Caco-2 (cell line): Measurements from ENCODE around the gene PDLIM4. TPM values are rescaled to one million over a fixed set of nuclear protein-coding genes. Genes with fewer than 3 reads are reported as not detected.

Experiments
- BruUV-seq: library from RNA; stranded (reverse); fragments of 400-500 nt; replicated peaks from 2 replicates; lab custom pipeline; 2021; lab: Mats Ljungman, UMichigan
- CTCF ChIA-PET: fragments of 300-600 bp; sonication (Branson Sonifier 250); formaldehyde crosslinking; loops from one replicate; lab custom pipeline; 2022; ENCODE audit warnings: antibody characterized with exemption; lab: Charles Lee
- POLR2A ChIA-PET: fragments of 300-600 bp; sonication (Branson Sonifier 250); formaldehyde crosslinking; loops from one replicate; lab custom pipeline; 2022; ENCODE audit warnings: antibody characterized with exemption; lab: Charles Lee
- DNase-seq, 2 experiments: peaks; one replicate each; pipeline versions ENCODE4 v3.0.0 to v3.0.0-alpha.2; 2020 to 2022
- H3K27me3 ChIP-seq: replicated peaks from 2 replicates; pipeline ENCODE4 v1.6.0; 2011; ENCODE audit warnings: low read length; ENCODE audit not compliant: control insufficient read depth, insufficient read depth
- H3K36me3 ChIP-seq: 2 replicates; pipeline ENCODE4 v1.5.1; 2011; ENCODE audit warnings: low read length; ENCODE audit not compliant: control insufficient read depth, insufficient read depth
- H3K4me1 ChIP-seq: fragments of 250-450 bp; sonication (Bioruptor Pico); 2 replicates; pipeline ENCODE4 v1.5.1; 2020; ENCODE audit warnings: mild to moderate bottlenecking
- H3K4me3 ChIP-seq: 2 replicates; pipeline ENCODE4 v1.5.1; 2011; ENCODE audit warnings: low read depth, mild to moderate bottlenecking, control low read depth, low read length
- H3K9me3 ChIP-seq: fragments of 250-450 bp; sonication (Bioruptor Pico); 2 replicates; pipeline ENCODE4 v1.5.1; 2020; ENCODE audit warnings: mild to moderate bottlenecking, moderate library complexity
- H3K27ac Mint-ChIP-seq: one replicate; pipeline ENCODE4 v1.8.0; 2022; ENCODE audit warnings: mixed read lengths; ENCODE audit not compliant: unreplicated experiment
- H3K27me3 Mint-ChIP-seq: one replicate; pipeline ENCODE4 v1.8.0; 2022; ENCODE audit warnings: mixed read lengths; ENCODE audit not compliant: insufficient read depth, unreplicated experiment
- H3K36me3 Mint-ChIP-seq: one replicate; pipeline ENCODE4 v1.8.0; 2022; ENCODE audit warnings: mild to moderate bottlenecking, mixed read lengths; ENCODE audit not compliant: insufficient read depth, unreplicated experiment
- H3K4me1 Mint-ChIP-seq: one replicate; pipeline ENCODE4 v1.8.0; 2022; ENCODE audit warnings: low read depth, mixed read lengths; ENCODE audit not compliant: unreplicated experiment
- H3K4me3 Mint-ChIP-seq: one replicate; pipeline ENCODE4 v1.8.0; 2022; ENCODE audit warnings: mild to moderate bottlenecking, moderate library complexity, mixed read lengths; ENCODE audit not compliant: unreplicated experiment
- H3K9me3 Mint-ChIP-seq: one replicate; pipeline ENCODE4 v1.8.0; 2022; ENCODE audit warnings: mixed read lengths; ENCODE audit not compliant: unreplicated experiment
- CTCF ChIP-seq, 2 experiments: fragments of 200-600 bp in 1 of 2; IDR thresholded peaks; 1 replicate in 1 of 2; 2 replicates in 1 of 2; pipeline versions ENCODE4 v1.5.1 to v1.8.0; 2011 to 2022; ENCODE audit warnings: antibody characterized with exemption in 1 of 2, control low read depth in 1 of 2, inconsistent platforms in 1 of 2, low read depth in 1 of 2, low read length in 1 of 2, mild to moderate bottlenecking in 1 of 2, moderate library complexity in 1 of 2; ENCODE audit not compliant: insufficient read depth in 1 of 2, severe bottlenecking in 1 of 2, unreplicated experiment in 1 of 2
- intact Hi-C: fragments of 100-400 bp; cut with micrococcal nuclease; formaldehyde crosslinking; loops from one replicate; pipeline ENCODE4 v1.10.0; 2022; ENCODE audit not compliant: unreplicated experiment
- total RNA-seq: library from RNA; stranded (reverse); gene quantifications from 2 replicates; pipeline ENCODE4 v1.2.3, GENCODE V29; 2022

PDLIM4 gene
- total RNA-seq, 1 experiment from 2014 or later, result not detected

- no peaks in the 10 kb centered on the region for H3K27me3 Mint-ChIP-seq
- peaks cover 6% of the 10 kb centered on the region for H3K4me1 ChIP-seq
- intact Hi-C loops, result no loop called here
- no peak for TF ChIP-seq CTCF (IDR thresholded peaks at IDR 0.05; ENCODE audit: insufficient read depth in 1 of 2, low read depth in 1 of 2, low read length in 1 of 2, severe bottlenecking in 1 of 2, unreplicated experiment in 1 of 2)
- no peaks in the 10 kb centered on the region for H3K4me1 Mint-ChIP-seq
- H3K27ac Mint-ChIP-seq, result no peak overlapping the region
- H3K9me3 Mint-ChIP-seq, result no peaks in the 10 kb centered on the region
- H3K36me3 Mint-ChIP-seq, result no peaks in the 10 kb centered on the region
- DNase-seq, result peak in 1 of 2 experiments; percentile 35
- H3K36me3 ChIP-seq, result no peaks in the 10 kb centered on the region
- ChIA-PET CTCF (interaction anchor here (1.5 kb wide), 1 partner anchor 24 kb away, joined by 5 read pairs; no protein-coding TSS in a partner anchor), POLR2A (interaction anchor here (0.6 kb wide), 1 partner anchor 18 kb away, joined by 4 read pairs; no protein-coding TSS in a partner anchor)
- H3K27me3 ChIP-seq, result no peaks in the 10 kb centered on the region
- BruUV-seq, result no TSS peak
- H3K4me3 ChIP-seq, result no peak overlapping the region
- H3K4me3 Mint-ChIP-seq, result no peak overlapping the region
- no peaks in the 10 kb centered on the region for H3K9me3 ChIP-seq
Observed at GRCh38 chr5:132261881-132262845, 4.7 kb downstream of the PDLIM4 start.

- Mint-ChIP-seq H3K36me3 (no peaks in the 10 kb centered on the region), H3K27ac (no peak overlapping the region), H3K4me1 (no peaks in the 10 kb centered on the region), H3K4me3 (no peak overlapping the region), H3K27me3 (no peaks in the 10 kb centered on the region), H3K9me3 (no peaks in the 10 kb centered on the region)
- POLR2A ChIA-PET, result no interaction called here
- Histone ChIP-seq H3K36me3 (no peaks in the 10 kb centered on the region), H3K4me3 (no peak overlapping the region), H3K9me3 (no peaks in the 10 kb centered on the region), H3K4me1 (peaks cover 6% of the 10 kb centered on the region), H3K27me3 (no peaks in the 10 kb centered on the region)
- CTCF ChIA-PET, result interaction anchor here (1.5 kb wide), 1 partner anchor 25 kb away, joined by 5 read pairs; no protein-coding TSS in a partner anchor
- no TSS peak for BruUV-seq
- DNase-seq, result peak in 1 of 2 experiments; percentile 2
- intact Hi-C loops, result no loop called here
- TF ChIP-seq CTCF (IDR thresholded peaks at IDR 0.05; ENCODE audit: insufficient read depth in 1 of 2, low read depth in 1 of 2, low read length in 1 of 2, severe bottlenecking in 1 of 2, unreplicated experiment in 1 of 2), result no peak
Observed at GRCh38 chr5:132262882-132263547, 5.5 kb downstream of the PDLIM4 start.

DNA sequence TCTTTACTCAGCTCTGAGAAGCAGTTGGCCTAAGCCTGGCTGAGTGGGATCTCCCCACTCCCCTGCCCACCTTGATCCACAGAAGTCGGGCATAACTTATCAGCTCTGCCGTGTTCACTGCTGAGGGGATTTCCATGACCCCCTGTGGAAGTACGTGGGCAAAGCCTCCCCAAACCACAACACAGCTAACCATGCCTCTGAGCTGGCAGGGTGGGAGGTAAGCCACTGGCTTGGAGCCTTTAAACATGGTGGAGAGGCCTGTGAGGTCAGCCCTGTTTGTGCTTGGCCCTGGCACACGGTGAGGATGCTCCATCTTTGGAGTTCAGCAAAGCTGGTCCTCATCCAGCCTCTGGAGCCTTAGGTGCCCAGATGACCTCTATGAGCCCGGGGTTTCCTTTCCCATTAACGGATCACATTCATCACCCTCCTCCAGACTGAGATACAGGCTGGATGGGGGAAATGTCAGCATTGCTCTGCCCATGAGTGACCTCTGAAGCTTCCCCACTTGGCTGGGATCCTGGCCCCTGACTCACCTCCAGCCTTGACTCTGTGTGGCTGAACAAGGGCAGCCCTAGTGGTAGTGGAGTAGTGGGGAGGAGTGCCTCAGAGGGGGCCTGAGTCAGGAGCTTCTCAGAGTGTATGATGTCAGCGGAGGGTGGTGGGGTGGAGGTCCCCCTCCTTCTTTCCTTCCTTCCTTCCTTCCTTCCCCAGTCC, 6.2 kb downstream of the PDLIM4 start:
- H3K4me1 Mint-ChIP-seq, result no peaks in the 10 kb centered on the region
- Histone ChIP-seq H3K27me3 (no peaks in the 10 kb centered on the region), H3K4me3 (no peak overlapping the region), H3K36me3 (no peaks in the 10 kb centered on the region), H3K9me3 (no peaks in the 10 kb centered on the region), H3K4me1 (peaks cover 6% of the 10 kb centered on the region)
- ChIA-PET CTCF (interaction anchor here (1.5 kb wide), 1 partner anchor 26 kb away, joined by 5 read pairs; no protein-coding TSS in a partner anchor), POLR2A (no interaction called here)
- H3K27me3 Mint-ChIP-seq, result no peaks in the 10 kb centered on the region
- no peaks in the 10 kb centered on the region for H3K9me3 Mint-ChIP-seq
- TF ChIP-seq CTCF (IDR thresholded peaks at IDR 0.05; ENCODE audit: insufficient read depth in 1 of 2, low read depth in 1 of 2, low read length in 1 of 2, severe bottlenecking in 1 of 2, unreplicated experiment in 1 of 2), result no peak
- H3K27ac Mint-ChIP-seq, result no peak overlapping the region
- BruUV-seq, result no TSS peak
- intact Hi-C loops, result no loop called here
- peak in 1 of 2 experiments; percentile 27 for DNase-seq
- H3K36me3 Mint-ChIP-seq, result no peaks in the 10 kb centered on the region
- no peak overlapping the region for H3K4me3 Mint-ChIP-seq
